ENCODE results near the gene ABCA1. TPM values are rescaled to one million over a fixed set of nuclear protein-coding genes. Genes with fewer than 3 reads are reported as not detected.
A peak's percentile ranks its signal among the peaks of the same experiment; 100 is the strongest.

ABCA1 gene
- total and polyA plus RNA-seq, 2 of the 13 experiments (the other 11 are each of a cell fraction or from before 2014, with no cell fraction given) = 26.8 to 63.8 TPM

- TF ChIP-seq SOX13 (IDR thresholded peaks at IDR 0.05) (no peak), SOX13 (CRISPR knock-in tag; conservative IDR thresholded peaks at IDR 0.05 in 1 of 2, IDR thresholded peaks at IDR 0.05 in 1 of 2) (peak in 1 of 2 experiments; percentile 46; a peak in 2 of 4 replicates), ZNF773 (CRISPR knock-in tag; IDR thresholded peaks at IDR 0.05; ENCODE audit: borderline replicate concordance) (no peak), NCOR1 (IDR thresholded peaks at IDR 0.05; ENCODE audit: borderline replicate concordance, low read length) (peak; percentile 78), NBN (conservative IDR thresholded peaks at IDR 0.05) (no peak), ZNF770 (CRISPR knock-in tag; IDR thresholded peaks at IDR 0.05) (peak; percentile 93), GATAD2A (CRISPR knock-in tag; IDR thresholded peaks at IDR 0.05) (peak; percentile 67), ZMYM3 (CRISPR knock-in tag; IDR thresholded peaks at IDR 0.05) (peak; percentile 92), MED8 (CRISPR knock-in tag; IDR thresholded peaks at IDR 0.05; ENCODE audit: insufficient replicate concordance) (no peak), AHDC1 (CRISPR knock-in tag; IDR thresholded peaks at IDR 0.05; ENCODE audit: borderline replicate concordance) (0 out of 2 replicates have a peak, but pooled peaks have one; percentile 15), ZNF431 (CRISPR knock-in tag; IDR thresholded peaks at IDR 0.05; ENCODE audit: borderline replicate concordance, low read depth) (no peak), SALL1 (CRISPR knock-in tag; IDR thresholded peaks at IDR 0.05) (peak; percentile 52), CEBPB (IDR thresholded peaks at IDR 0.05; ENCODE audit: borderline replicate concordance, low read depth, low read length) (peak; percentile 34; the same call in 1 of the 2 replicates), NAIF1 (CRISPR knock-in tag; IDR thresholded peaks at IDR 0.05; ENCODE audit: borderline replicate concordance) (no peak; the same call in 1 of the 2 replicates), NFIC (IDR thresholded peaks at IDR 0.05; ENCODE audit: low read length) (peak; percentile 50; the same call in 1 of the 2 replicates), PHF5A (CRISPR knock-in tag; IDR thresholded peaks at IDR 0.05; ENCODE audit: low read depth, unreplicated experiment) (no peak), TCF7 (IDR thresholded peaks at IDR 0.05; ENCODE audit: low read depth) (peak; percentile 32; the same call in 1 of the 2 replicates), LCORL (IDR thresholded peaks at IDR 0.05) (no peak), LCORL (CRISPR knock-in tag; IDR thresholded peaks at IDR 0.05) (peak; percentile 45; the same call in 1 of the 2 replicates)
- TF ChIP-seq, protein P1, sequence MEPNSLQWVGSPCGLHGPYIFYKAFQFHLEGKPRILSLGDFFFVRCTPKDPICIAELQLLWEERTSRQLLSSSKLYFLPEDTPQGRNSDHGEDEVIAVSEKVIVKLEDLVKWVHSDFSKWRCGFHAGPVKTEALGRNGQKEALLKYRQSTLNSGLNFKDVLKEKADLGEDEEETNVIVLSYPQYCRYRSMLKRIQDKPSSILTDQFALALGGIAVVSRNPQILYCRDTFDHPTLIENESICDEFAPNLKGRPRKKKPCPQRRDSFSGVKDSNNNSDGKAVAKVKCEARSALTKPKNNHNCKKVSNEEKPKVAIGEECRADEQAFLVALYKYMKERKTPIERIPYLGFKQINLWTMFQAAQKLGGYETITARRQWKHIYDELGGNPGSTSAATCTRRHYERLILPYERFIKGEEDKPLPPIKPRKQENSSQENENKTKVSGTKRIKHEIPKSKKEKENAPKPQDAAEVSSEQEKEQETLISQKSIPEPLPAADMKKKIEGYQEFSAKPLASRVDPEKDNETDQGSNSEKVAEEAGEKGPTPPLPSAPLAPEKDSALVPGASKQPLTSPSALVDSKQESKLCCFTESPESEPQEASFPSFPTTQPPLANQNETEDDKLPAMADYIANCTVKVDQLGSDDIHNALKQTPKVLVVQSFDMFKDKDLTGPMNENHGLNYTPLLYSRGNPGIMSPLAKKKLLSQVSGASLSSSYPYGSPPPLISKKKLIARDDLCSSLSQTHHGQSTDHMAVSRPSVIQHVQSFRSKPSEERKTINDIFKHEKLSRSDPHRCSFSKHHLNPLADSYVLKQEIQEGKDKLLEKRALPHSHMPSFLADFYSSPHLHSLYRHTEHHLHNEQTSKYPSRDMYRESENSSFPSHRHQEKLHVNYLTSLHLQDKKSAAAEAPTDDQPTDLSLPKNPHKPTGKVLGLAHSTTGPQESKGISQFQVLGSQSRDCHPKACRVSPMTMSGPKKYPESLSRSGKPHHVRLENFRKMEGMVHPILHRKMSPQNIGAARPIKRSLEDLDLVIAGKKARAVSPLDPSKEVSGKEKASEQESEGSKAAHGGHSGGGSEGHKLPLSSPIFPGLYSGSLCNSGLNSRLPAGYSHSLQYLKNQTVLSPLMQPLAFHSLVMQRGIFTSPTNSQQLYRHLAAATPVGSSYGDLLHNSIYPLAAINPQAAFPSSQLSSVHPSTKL (CRISPR knock-in tag; IDR thresholded peaks at IDR 0.05) = peak; percentile 23; the same call in 1 of the 2 replicates
Measured at GRCh38 chr9:104890433-104890770, 37.6 kb downstream of the ABCA1 start (continued).
